Measurements from ENCODE around the gene DNAJC10.

- TF ChIP-seq CTCF (conservative IDR thresholded peaks at IDR 0.05; ENCODE audit: low read length) = no peak
- no peak for TF ChIP-seq EZH2phosphoT487 (IDR thresholded peaks at IDR 0.05; ENCODE audit: borderline replicate concordance)
Observed at GRCh38 chr2:182728014-182728413, 12.0 kb downstream of the DNAJC10 start.
